Left lobe of liver (tissue), 1 donor: ENCODE measurements around the gene ASIC4. TPM values are rescaled to one million over a fixed set of nuclear protein-coding genes. Genes with fewer than 3 reads are reported as not detected.

Source experiments
- total RNA-seq: library from RNA; stranded (reverse); gene quantifications from one replicate; pipeline ENCODE4 v1.2.1, GENCODE V29; 2021
- donor health status: DM: no; HTN: yes; CAD: no.

The ASIC4 gene
- total RNA-seq, 1 donor from 2014 or later = 0.05 TPM

Other genes with a start within 250 kb of the ASIC4 start
- 40.9 TPM for gene DNAJB2, start 235.1 kb upstream of the ASIC4 start, total RNA-seq
- gene PTPRN, start 205.1 kb upstream of the ASIC4 start, total RNA-seq = not detected
- gene RESP18, start 181.7 kb upstream of the ASIC4 start, total RNA-seq = not detected
- 37.4 TPM for gene DNPEP, start 126.6 kb upstream of the ASIC4 start, total RNA-seq
- gene DES, start 96.1 kb upstream of the ASIC4 start, total RNA-seq = 1.8 TPM
- 1.5 TPM for gene SPEG, start 79.6 kb upstream of the ASIC4 start, total RNA-seq
- 43.4 TPM for gene GMPPA, start 15.6 kb upstream of the ASIC4 start, total RNA-seq
- 55.1 TPM for gene CHPF, start 29.3 kb downstream of the ASIC4 start, total RNA-seq
- 2.1 TPM for gene TMEM198, start 29.5 kb downstream of the ASIC4 start, total RNA-seq
- 43.6 TPM for gene OBSL1, start 57.1 kb downstream of the ASIC4 start, total RNA-seq
- gene INHA, start 57.8 kb downstream of the ASIC4 start, total RNA-seq = 0.20 TPM
- gene STK11IP, start 83.4 kb downstream of the ASIC4 start, total RNA-seq = 7.7 TPM
- 0.20 TPM for gene SLC4A3, start 113.1 kb downstream of the ASIC4 start, total RNA-seq